ENCODE data around the gene ITPR1. TPM values are rescaled to one million over a fixed set of nuclear protein-coding genes. Genes with fewer than 3 reads are reported as not detected.
A peak's percentile ranks its signal among the peaks of the same experiment; 100 is the strongest.

Gene ITPR1
- total RNA-seq, 4 donors from 2014 or later: 15.3 to 50.2 (median 28.7) TPM

DNA sequence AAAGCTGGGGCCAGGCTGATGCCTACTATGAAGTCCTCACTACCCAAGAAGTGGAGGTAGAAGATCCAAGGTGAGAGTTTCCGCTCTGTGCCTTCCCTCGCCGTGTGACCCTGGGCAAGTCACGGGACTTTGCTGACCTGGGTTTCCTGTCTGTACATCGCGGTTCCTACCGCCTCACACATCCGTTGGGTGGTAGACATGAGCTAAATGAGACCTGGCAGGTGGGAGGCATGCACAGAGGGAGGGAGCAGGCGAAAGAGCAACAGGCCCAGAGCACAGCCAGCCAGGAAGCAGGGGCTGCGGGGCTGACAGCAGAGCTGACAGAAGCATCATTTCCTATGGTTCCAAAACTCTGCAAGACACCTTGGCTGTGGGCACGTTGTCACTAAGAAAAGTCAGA is 328.8 kb downstream of the ITPR1 start:
- Histone ChIP-seq H3K36me3 (no peaks in the 10 kb centered on the region), H3K9me3 (no peaks in the 10 kb centered on the region), H3K4me3 (no peak overlapping the region), H3K4me1 (peaks cover 20 to 29% (median 27%) of the 10 kb centered on the region in 4 donors), H3K27ac (peak overlapping the region in 2 of 4 donors; percentile 3 to 34), H3K27me3 (no peaks in the 10 kb centered on the region)
- intact Hi-C loops (cut with DNase I; ENCODE audit: low total_unique reads) (no loop called here), in situ Hi-C loops (cut with MboI; ENCODE audit: low pct_ligation_motif_present in 1 of 4, low pct_unique_long_range_greater_than_20kb in 1 of 4, low sequenced_read_pairs in 3 of 4) (no loop called here)
- TF ChIP-seq POLR2A (IDR thresholded peaks at IDR 0.05): no peak
- TF ChIP-seq EP300 (IDR thresholded peaks at IDR 0.05; ENCODE audit: low read depth): no peak
- TF ChIP-seq, protein P1, sequence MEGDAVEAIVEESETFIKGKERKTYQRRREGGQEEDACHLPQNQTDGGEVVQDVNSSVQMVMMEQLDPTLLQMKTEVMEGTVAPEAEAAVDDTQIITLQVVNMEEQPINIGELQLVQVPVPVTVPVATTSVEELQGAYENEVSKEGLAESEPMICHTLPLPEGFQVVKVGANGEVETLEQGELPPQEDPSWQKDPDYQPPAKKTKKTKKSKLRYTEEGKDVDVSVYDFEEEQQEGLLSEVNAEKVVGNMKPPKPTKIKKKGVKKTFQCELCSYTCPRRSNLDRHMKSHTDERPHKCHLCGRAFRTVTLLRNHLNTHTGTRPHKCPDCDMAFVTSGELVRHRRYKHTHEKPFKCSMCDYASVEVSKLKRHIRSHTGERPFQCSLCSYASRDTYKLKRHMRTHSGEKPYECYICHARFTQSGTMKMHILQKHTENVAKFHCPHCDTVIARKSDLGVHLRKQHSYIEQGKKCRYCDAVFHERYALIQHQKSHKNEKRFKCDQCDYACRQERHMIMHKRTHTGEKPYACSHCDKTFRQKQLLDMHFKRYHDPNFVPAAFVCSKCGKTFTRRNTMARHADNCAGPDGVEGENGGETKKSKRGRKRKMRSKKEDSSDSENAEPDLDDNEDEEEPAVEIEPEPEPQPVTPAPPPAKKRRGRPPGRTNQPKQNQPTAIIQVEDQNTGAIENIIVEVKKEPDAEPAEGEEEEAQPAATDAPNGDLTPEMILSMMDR (IDR thresholded peaks at IDR 0.05): no peak
- TF ChIP-seq POLR2AphosphoS5 (IDR thresholded peaks at IDR 0.05): no peak
- 69 to 81% methylated on average over 4 to 11 of the region's 11 CpGs for WGBS, 2 donors (ENCODE audit: low coverage in 1 of 2)
- peak; percentile 62 for DNase-seq

DNA sequence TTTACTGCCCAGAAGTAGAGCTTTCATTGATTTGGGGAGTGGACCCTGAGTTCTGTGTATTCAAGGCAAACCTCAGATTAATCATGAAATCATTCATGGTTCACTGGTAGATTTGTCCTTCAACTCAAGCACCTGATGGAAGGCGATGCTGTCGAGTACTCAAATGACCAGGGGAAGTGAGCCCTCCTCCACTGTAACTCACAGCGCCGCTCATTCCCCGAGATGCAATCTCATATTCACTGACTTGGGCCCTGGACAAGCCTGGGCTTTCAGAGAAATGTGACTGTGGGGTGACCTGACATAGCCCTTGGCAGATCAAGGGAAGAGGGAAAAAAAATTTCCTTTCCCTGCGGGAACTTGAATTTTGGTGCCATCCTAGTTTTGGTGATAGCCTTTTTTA is 329.4 kb downstream of the ITPR1 start:
- intact Hi-C loops (cut with DNase I; ENCODE audit: low total_unique reads) (no loop called here), in situ Hi-C loops (cut with MboI; ENCODE audit: low pct_ligation_motif_present in 1 of 4, low pct_unique_long_range_greater_than_20kb in 1 of 4, low sequenced_read_pairs in 3 of 4) (no loop called here)
- 90 to 95% methylated on average over 4 to 6 of the region's 6 CpGs for WGBS, 2 donors (ENCODE audit: low coverage in 1 of 2)

DNA sequence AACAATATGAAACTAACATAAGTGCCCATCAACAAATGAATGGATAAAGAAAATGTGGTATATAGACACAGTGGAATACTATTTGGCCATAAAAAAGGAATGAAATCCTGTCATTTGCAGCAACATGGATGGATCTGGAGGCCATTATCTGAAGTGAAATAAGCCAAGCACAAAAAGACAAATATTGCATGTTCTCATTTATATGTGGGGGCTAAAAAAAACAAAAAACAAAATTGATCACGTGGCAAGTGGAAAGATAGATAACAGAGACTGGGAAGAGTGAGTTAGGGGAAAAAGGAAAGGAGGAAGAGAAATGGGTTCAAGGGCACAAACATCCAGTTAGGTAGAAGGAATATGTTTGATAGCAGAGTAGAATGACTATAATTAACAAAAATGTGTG is 330.2 kb downstream of the ITPR1 start:
- intact Hi-C loops (cut with DNase I; ENCODE audit: low total_unique reads): no loop called here

More for the DNA sequence above, 329.4 kb downstream of the ITPR1 start:
- Histone ChIP-seq H3K4me1 (peaks cover 24 to 35% (median 33%) of the 10 kb centered on the region in 4 donors), H3K9me3 (no peaks in the 10 kb centered on the region), H3K27ac (peak overlapping the region in 2 of 4 donors; percentile 3 to 25), H3K36me3 (no peaks in the 10 kb centered on the region), H3K27me3 (no peaks in the 10 kb centered on the region), H3K4me3 (no peak overlapping the region)
- TF ChIP-seq EP300 (IDR thresholded peaks at IDR 0.05; ENCODE audit: low read depth) (no peak), POLR2A (IDR thresholded peaks at IDR 0.05) (no peak), POLR2AphosphoS5 (IDR thresholded peaks at IDR 0.05) (no peak)
- TF ChIP-seq, protein P1 (IDR thresholded peaks at IDR 0.05): no peak
- DNase-seq: no peak

DNA sequence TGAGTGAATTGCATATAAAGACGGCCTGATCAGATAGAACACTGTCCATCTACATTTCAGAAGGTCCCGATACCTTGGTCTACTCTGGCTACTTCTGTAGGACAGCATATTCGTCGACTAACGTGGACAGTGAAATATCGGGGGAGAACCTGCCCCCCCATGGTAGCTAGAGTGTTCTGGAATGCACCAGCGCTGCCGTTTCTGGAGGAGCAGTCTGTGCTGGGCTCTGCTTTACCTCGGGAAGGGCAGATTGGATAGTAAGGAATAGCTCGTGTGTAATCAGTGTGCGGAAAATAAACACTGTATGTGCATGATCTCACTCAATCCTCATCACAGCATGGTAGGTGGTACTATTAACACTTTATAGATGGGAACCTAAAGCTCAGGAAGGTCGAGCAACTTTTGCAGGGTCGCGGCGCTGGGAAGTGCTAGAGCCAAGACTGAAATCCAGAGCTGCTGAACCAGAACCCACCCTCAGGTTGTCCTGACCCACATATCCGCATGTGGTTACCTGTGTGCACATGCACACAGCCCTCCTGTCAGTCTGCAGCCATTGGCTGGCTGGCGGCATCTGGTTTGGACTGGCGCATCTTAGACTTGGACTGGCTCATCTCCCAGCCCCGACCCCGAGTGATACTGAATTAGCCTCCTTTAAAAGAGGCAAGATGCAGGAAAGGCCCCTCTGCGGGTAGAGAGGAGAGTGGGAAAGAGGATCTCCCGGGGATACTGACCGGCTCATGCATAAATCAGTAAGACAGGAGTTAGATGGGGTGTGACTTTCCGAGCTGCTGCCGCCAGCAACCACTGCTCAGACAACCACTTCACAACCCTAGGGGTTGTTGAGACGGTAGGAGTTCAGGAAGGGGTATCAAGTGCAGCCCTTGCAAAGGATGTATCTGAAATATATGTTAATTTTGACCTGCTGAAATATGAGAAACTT is 331.1 kb downstream of the ITPR1 start:
- Histone ChIP-seq H3K4me3 (no peak overlapping the region), H3K27ac (peak overlapping the region; percentile 81 to 88 (median 84)), H3K27me3 (no peaks in the 10 kb centered on the region), H3K9me3 (no peaks in the 10 kb centered on the region), H3K4me1 (peaks cover 26 to 52% (median 45%) of the 10 kb centered on the region in 4 donors), H3K36me3 (no peaks in the 10 kb centered on the region)
- 91 to 100% methylated on average over 8 to 26 of the region's 26 CpGs for WGBS, 2 donors (ENCODE audit: low coverage in 1 of 2)
- no peak for DNase-seq
- in situ Hi-C loops (cut with MboI; ENCODE audit: low pct_ligation_motif_present in 1 of 4, low pct_unique_long_range_greater_than_20kb in 1 of 4, low sequenced_read_pairs in 3 of 4) (no loop called here), intact Hi-C loops (cut with DNase I; ENCODE audit: low total_unique reads) (no loop called here)
- TF ChIP-seq, protein P1 (IDR thresholded peaks at IDR 0.05): no peak
- TF ChIP-seq EP300 (IDR thresholded peaks at IDR 0.05; ENCODE audit: low read depth): no peak
- TF ChIP-seq POLR2A (IDR thresholded peaks at IDR 0.05): no peak
- TF ChIP-seq POLR2AphosphoS5 (IDR thresholded peaks at IDR 0.05): no peak

More for the DNA sequence above, 330.2 kb downstream of the ITPR1 start:
- H3K9me3 ChIP-seq: no peaks in the 10 kb centered on the region
- in situ Hi-C loops (cut with MboI; ENCODE audit: low pct_ligation_motif_present in 1 of 4, low pct_unique_long_range_greater_than_20kb in 1 of 4, low sequenced_read_pairs in 3 of 4): no loop called here
- H3K4me3 ChIP-seq: no peak overlapping the region
- H3K27me3 ChIP-seq: no peaks in the 10 kb centered on the region
- 89 to 100% methylated on average over 1 of the region's 1 CpG for WGBS, 2 donors (ENCODE audit: low coverage in 1 of 2)
- peaks cover 26 to 43% (median 39%) of the 10 kb centered on the region in 4 donors for H3K4me1 ChIP-seq
- no peak overlapping the region for H3K27ac ChIP-seq
- no peak for DNase-seq
- TF ChIP-seq POLR2AphosphoS5 (IDR thresholded peaks at IDR 0.05) (no peak), POLR2A (IDR thresholded peaks at IDR 0.05) (no peak), EP300 (IDR thresholded peaks at IDR 0.05; ENCODE audit: low read depth) (no peak)
- TF ChIP-seq, protein P1 (IDR thresholded peaks at IDR 0.05): no peak
- no peaks in the 10 kb centered on the region for H3K36me3 ChIP-seq
